ENCODE results near the gene TMEM181.
"Not testable (repeated sequence)": the region's sequence is repeated elsewhere in the genome, so short reads cannot be mapped to it uniquely, and the experiment has no call there.

The TMEM181 gene

DNA sequence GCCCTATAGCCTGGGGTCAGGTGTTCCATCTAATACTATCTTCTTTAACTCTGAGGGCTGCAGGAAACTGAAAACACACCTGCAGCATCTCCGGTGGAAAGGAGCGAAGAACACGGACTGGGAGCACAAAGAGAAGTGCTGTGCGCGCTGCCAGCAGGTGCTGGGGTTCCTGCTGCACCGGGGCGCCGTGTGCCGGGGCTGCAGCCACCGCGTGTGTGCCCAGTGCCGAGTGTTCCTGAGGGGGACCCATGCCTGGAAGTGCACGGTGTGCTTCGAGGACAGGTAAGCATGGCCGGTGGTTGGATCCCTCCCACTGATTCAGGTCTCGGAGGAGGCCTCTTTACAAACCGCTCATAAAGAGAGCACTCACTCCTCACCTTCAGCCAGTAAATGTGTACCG is 105.4 kb downstream of the TMEM181 start:
- no peak for DNase-seq

GRCh38 chr6:158666628-158667359 is 106.9 kb downstream of the TMEM181 start:
- DNase-seq: no peak

GRCh38 chr6:158667360-158667981 is 107.6 kb downstream of the TMEM181 start:
- DNase-seq: no peak

DNA sequence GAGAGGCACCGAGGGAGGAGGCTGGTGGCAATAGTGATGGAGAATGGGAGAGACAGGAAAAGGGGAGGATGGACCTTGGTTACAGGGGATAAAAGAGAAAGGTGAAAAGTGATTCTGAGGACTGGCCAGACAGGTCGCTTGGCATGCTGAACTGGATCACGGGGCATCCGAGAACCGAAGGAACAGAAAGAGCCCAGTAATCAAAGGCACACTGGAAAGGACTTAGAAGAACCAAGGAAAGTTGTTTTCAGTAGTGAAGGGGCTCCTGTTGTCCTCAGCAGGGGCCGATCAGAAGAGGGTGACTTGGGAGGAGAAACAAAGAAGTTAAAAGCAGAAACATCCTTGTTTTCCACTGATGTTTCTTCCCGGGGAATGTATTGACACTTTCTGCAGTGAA is 108.8 kb downstream of the TMEM181 start:
- DNase-seq: no peak

DNA sequence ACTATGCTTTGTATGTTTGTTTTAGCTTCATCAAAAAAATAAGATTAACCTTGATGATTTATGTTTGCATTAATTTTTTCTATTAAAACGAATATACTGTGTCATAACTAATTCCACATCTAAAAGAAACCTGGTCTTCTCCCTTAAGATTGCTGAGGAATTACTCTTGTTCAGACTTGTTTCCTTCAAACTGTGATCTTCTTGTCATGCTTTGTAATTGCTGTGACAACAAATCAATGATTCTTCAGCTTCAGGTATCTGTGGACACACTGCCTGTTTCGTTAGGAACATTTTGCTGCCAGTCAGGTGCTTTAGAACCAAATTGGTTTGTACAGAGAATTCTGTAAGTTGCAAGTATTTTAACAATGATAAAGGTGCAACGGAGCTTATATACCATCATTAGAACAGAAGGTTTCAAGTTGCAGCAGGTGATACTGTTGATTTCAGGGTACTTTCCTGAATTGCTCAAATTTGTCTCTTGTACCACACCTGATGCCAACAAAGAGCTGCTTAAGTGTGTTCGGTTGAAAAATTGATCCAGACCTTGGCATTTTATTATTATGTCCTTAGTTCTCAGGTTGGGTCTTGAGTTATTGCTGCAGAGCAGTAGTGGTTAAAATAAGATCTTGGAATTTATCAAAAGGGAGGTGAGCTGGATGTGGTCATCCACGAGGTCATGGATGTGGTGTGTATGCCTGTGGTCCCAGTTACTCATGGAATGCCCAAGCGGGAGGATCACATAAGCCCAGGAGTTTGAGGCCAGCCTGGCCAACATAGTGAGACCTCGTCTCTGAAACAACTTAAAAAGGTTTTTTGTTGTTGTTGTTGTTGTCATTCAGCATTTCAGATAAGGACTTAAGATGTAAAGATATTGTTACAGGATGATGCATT is 109.5 kb downstream of the TMEM181 start:
- no peak for DNase-seq

GRCh38 chr6:158672119-158672518 is 112.2 kb downstream of the TMEM181 start:
- DNase-seq: not testable (repeated sequence)

- DNase-seq: no peak
Observed at GRCh38 chr6:158672726-158673125, 112.8 kb downstream of the TMEM181 start.

GRCh38 chr6:158674342-158675131 is 114.6 kb downstream of the TMEM181 start:
- no peak for DNase-seq

GRCh38 chr6:158677094-158677493 is 117.2 kb downstream of the TMEM181 start:
- not testable (repeated sequence) for DNase-seq

GRCh38 chr6:158677906-158678578 is 118.2 kb downstream of the TMEM181 start:
- DNase-seq: no peak

DNA sequence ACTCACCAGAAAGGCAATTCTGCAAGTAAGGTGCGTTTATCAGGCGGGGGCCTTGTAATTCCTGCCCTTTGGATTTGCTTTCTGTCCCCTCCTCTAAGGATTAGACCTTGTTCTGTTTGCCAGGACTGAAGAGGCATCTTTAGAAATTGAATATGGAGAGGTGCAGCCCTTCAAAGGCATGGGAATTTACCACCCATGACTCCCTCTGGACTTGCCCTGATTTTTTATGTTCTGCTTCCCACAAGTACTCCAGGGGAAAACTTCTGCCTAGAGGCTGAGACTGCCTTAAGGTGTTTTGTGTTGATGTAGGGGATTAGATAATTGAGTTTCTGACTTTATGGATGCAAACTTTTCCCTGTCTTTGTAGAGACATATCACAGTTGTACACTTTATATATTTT is 120.1 kb downstream of the TMEM181 start:
- DNase-seq: no peak

GRCh38 chr6:158680481-158680880 is 120.6 kb downstream of the TMEM181 start:
- DNase-seq: no peak

DNA sequence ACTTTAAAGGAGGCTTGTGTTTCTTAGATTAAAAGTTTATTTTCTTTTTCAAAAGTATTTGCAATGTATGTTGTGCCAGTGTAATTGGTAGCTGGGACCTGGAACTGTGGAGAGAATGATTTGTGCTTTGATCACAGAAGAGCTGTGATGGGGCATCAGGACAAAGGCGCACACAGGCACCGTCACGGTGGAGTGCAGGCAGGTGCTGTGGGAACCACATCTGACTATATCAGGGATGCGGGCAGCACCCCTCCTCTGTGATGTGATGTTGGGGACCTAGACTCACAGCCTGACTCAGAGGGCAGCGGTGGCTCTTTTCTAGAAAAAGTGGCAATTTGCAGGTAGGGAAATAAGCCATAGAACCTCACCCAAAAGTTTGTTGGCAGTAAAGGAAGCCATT is 124.4 kb downstream of the TMEM181 start:
- DNase-seq: no peak

GRCh38 chr6:158684745-158685324 is 124.9 kb downstream of the TMEM181 start:
- DNase-seq: no peak
